Activated CD8-positive, alpha-beta memory T cell treated with anti-CD3 and anti-CD28 coated beads, Interleukin-2, amount 10 ng/mL, durations not matched to agents 7 days and 5 days (primary cell): ENCODE data around the gene LRRC31. TPM values are rescaled to one million over a fixed set of nuclear protein-coding genes. Genes with fewer than 3 reads are reported as not detected.

Source experiments
- ATAC-seq: fragments of 150-1000 bp; cut with Tn5 transposase; one replicate; pipeline ENCODE4 v1.10.0; 2021; ENCODE audit warnings: moderate library complexity
- CTCF ChIA-PET: fragments of 350-600 bp; sonication (Branson Sonifier 250); formaldehyde crosslinking; loops from one replicate; lab custom pipeline; 2021; ENCODE audit warnings: antibody characterized with exemption; lab: Charles Lee
- DNase-seq: peaks from one replicate; pipeline ENCODE4 v3.0.0-alpha.2; 2020
- H3K27ac Mint-ChIP-seq: one replicate; pipeline ENCODE4 v1.8.0; 2021; ENCODE audit warnings: mild to moderate bottlenecking, mixed read lengths
- H3K27me3 Mint-ChIP-seq: one replicate; pipeline ENCODE4 v1.8.0; 2021; ENCODE audit warnings: mixed read lengths
- H3K36me3 Mint-ChIP-seq: one replicate; pipeline ENCODE4 v1.8.0; 2021; ENCODE audit warnings: mild to moderate bottlenecking, mixed read lengths
- H3K4me1 Mint-ChIP-seq: one replicate; pipeline ENCODE4 v1.8.0; 2021; ENCODE audit warnings: mixed read lengths
- H3K4me3 Mint-ChIP-seq: one replicate; pipeline ENCODE4 v1.8.0; 2021; ENCODE audit warnings: mild to moderate bottlenecking, moderate library complexity, mixed read lengths
- H3K9me3 Mint-ChIP-seq: one replicate; pipeline ENCODE4 v1.8.0; 2022; ENCODE audit warnings: low read depth, mixed read lengths
- total RNA-seq, 2 experiments: library from RNA; stranded (reverse); gene quantifications; one replicate each; pipeline ENCODE4 v1.2.3, GENCODE V29; 2021

Gene LRRC31
- total RNA-seq = not detected

GRCh38 chr3:169869484-169870220, at the start of gene LRRC31:
TSS of gene LRRC31 (minus strand) at chr3:169869935. CDS start at chr3:169869807, 128 bp downstream.
- Mint-ChIP-seq H3K4me1 (peaks cover 28% of the 10 kb centered on the region), H3K36me3 (peaks cover 3% of the 10 kb centered on the region), H3K27me3 (peaks cover 8% of the 10 kb centered on the region), H3K9me3 (no peaks in the 10 kb centered on the region), H3K4me3 (no peak within 1 kb of the TSS), H3K27ac (no peak within 1 kb of the TSS)
- DNase-seq (no peak), ATAC-seq (no peak)
- CTCF ChIA-PET = no interaction called here

DNA sequence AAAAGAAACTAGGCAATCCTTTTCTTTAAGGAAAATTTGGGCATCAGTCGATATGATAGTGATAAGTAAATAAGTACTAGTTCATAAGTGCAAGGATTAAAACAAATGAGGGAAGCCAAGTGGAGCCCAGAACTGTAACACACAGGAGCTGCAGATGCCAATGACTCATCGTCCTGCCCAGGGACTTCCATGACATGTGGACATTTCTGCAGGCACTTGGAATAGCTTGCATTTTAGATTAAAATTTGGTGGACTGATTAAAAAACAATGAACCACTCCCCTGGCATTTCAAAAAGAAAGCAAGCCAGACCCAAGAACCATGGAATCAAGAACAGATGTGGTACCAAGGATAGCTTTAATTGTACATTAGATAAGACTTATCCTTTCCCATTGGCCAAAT, 44.6 kb upstream of the LRRC31 start:
- Mint-ChIP-seq H3K4me3 (no peak overlapping the region), H3K27ac (no peak overlapping the region), H3K27me3 (no peaks in the 10 kb centered on the region), H3K36me3 (no peaks in the 10 kb centered on the region), H3K9me3 (no peaks in the 10 kb centered on the region), H3K4me1 (no peaks in the 10 kb centered on the region)
- DNase-seq (no peak), ATAC-seq (no peak)
- CTCF ChIA-PET = no interaction called here

DNA sequence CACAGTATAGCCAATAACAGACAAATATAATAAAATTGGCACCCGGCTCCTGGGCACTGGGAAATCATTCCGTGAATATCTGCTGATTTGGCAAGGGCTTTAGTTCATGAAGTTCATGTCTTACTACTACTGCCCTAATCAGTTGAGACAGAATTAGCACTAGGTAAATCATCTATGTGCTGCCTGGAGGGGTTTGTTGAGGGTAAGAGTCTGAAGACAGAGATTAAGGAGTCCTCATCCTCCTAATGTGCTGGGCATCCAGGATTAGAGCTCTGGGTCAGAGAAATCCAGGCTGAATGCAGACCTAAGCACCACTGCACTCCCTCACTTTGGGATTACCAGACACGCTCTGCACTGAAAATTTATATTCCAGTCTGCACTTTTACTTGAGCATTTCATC, 43.6 kb upstream of the LRRC31 start:
- H3K27ac Mint-ChIP-seq = no peak overlapping the region
- H3K27me3 Mint-ChIP-seq = no peaks in the 10 kb centered on the region
- H3K4me1 Mint-ChIP-seq = no peaks in the 10 kb centered on the region
- no peaks in the 10 kb centered on the region for H3K9me3 Mint-ChIP-seq
- H3K36me3 Mint-ChIP-seq = no peaks in the 10 kb centered on the region
- CTCF ChIA-PET = no interaction called here
- no peak overlapping the region for H3K4me3 Mint-ChIP-seq
- ATAC-seq (no peak), DNase-seq (no peak)

DNA sequence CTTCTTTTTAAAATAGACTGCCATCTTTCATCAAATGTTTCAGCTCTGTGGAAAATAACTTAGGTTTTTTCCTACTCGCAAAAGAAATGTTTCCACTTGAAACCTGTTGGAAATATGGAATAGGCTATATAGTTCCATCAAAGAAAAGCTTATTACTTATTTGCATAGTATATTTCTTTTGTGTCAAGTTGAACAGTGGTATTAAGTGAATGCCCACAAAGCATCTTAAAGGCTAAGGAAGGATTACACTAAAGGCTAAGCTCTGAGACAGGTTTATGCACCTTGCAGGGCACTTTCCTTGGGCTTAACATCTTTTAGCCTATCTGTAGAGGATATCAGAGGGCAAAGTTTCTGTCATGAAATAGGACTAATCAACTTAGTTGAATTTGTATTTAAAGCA, 41.5 kb upstream of the LRRC31 start, which contains the start of gene SAMD7:
SAMD7 (plus strand) TSS at position 301 of the 400 bp plus-strand sequence. CDS start 7,927 bp downstream, outside the sequence.
- CTCF ChIA-PET = no interaction called here

DNA sequence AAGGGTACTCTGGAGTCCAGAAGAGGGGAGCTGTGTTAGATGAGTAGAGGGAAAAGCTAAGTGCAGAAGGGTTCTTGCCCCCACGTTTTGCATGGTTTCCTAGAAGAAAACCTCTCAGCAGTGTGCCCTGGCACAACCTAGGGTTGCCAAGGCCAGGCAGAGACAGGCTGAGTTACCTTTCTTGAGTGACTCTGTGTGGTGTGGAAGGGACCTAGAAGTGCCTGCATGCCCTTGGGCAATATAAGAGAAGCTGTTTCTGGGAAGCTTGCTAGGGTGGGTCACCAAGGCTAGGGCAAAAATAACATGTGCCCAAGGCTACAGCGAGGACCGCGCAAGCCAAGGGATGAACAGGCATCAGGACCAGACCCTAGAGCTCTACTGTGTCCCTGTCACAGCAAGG, 38.2 kb upstream of the LRRC31 start:
- H3K36me3 Mint-ChIP-seq = no peaks in the 10 kb centered on the region

More for the DNA sequence above, 41.5 kb upstream of the LRRC31 start, which contains the start of gene SAMD7:
- Mint-ChIP-seq H3K4me3 (no peak within 1 kb of the TSS), H3K27me3 (peaks cover 5% of the 10 kb centered on the region), H3K27ac (no peak within 1 kb of the TSS), H3K4me1 (no peaks in the 10 kb centered on the region), H3K36me3 (no peaks in the 10 kb centered on the region), H3K9me3 (no peaks in the 10 kb centered on the region)
- DNase-seq (no peak), ATAC-seq (no peak)

DNA sequence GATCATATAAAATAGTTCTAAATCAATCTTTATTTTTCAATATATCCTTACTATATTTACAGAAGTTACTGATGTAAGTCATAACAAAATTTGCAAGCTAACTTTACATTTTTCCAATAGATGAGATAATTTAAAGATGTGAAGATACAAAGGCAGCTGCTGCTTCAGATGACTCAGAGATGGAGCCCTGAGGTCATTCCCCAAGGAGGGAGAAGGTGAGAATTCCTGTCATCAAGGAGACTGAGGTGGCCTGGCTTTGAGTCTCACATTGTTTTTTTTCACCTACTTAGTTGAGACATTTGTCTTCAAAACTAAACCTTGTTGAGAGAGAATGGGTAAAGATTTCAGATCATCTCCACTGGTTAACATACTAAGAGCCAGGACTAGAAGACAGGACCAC, 37.7 kb upstream of the LRRC31 start:
- no peak overlapping the region for H3K4me3 Mint-ChIP-seq
- peaks cover 11% of the 10 kb centered on the region for H3K27me3 Mint-ChIP-seq
- no peak overlapping the region for H3K27ac Mint-ChIP-seq
- no peaks in the 10 kb centered on the region for H3K4me1 Mint-ChIP-seq
- no peaks in the 10 kb centered on the region for H3K9me3 Mint-ChIP-seq
- no peak for DNase-seq
- ATAC-seq = no peak
- H3K36me3 Mint-ChIP-seq = no peaks in the 10 kb centered on the region
- CTCF ChIA-PET = no interaction called here

More for the DNA sequence above, 38.2 kb upstream of the LRRC31 start:
- Mint-ChIP-seq H3K27ac (no peak overlapping the region), H3K27me3 (peaks cover 11% of the 10 kb centered on the region), H3K4me1 (no peaks in the 10 kb centered on the region), H3K9me3 (no peaks in the 10 kb centered on the region), H3K4me3 (no peak overlapping the region)
- CTCF ChIA-PET = no interaction called here
- ATAC-seq (no peak), DNase-seq (no peak)

DNA sequence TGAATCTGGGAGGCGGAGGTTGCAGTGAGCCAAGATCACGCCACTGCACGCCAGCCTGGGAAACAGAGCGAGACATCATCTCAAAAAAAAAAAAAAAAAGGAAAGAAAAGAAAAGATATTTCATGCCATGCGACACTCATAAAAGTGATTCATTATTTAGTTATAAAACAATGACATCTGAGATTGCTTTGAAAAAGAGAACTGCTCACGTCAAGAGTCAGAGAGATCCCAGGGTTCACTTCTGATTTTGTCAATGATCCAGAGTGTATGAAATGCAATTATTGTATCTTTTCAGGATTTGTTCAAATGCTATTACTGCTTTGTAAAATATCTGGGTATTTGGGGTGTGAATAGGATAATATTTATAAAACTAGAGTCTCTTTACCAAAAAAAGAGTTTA, 35.7 kb upstream of the LRRC31 start:
- H3K4me1 Mint-ChIP-seq = no peaks in the 10 kb centered on the region
- ATAC-seq (no peak), DNase-seq (no peak)
- peaks cover 11% of the 10 kb centered on the region for H3K27me3 Mint-ChIP-seq
- CTCF ChIA-PET = no interaction called here
- no peak overlapping the region for H3K27ac Mint-ChIP-seq
- H3K4me3 Mint-ChIP-seq = no peak overlapping the region
- peaks cover 4% of the 10 kb centered on the region for H3K36me3 Mint-ChIP-seq
- H3K9me3 Mint-ChIP-seq = peaks cover 2% of the 10 kb centered on the region

DNA sequence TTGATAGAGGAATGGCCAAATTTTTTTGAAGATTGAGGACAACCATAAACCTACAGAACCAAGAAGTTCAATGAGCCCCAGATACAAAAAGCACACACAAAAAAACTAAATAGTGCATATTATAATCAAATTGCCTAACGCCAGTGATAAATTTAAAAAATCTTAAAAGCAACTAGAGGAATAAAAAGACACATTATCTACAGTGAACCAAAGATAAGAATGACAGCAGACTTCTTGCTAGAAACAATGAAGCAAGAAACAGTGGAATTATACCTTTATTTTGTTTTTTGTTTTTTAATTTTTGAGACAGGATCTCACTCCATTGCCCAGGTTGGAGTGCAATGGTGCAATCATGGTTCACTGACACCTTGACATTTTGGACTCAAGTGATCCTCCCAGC, 31.7 kb upstream of the LRRC31 start:
- Mint-ChIP-seq H3K4me1 (no peaks in the 10 kb centered on the region), H3K27me3 (peaks cover 13% of the 10 kb centered on the region), H3K27ac (no peak overlapping the region), H3K36me3 (peaks cover 4% of the 10 kb centered on the region), H3K4me3 (no peak overlapping the region), H3K9me3 (peaks cover 2% of the 10 kb centered on the region)
- ATAC-seq = no peak
- CTCF ChIA-PET = no interaction called here
- DNase-seq = no peak

DNA sequence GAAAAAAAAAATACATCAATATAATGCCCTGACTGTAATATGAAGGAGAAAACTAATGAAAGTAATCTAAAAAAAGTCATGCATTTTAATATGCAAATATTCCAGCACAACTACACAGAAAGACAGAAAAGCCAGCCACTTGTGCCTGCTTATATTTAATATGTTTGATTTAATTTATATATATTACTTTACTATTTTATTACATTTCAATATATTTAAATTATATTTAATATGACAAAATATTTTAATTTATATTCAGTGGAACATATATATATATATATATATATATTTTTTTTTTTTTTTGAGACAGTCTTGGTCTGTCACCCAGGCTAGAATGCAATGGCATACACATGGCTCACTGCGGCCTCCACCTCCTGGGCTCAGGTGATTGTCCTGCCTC, 27.5 kb upstream of the LRRC31 start:
- DNase-seq (no peak), ATAC-seq (no peak)
- Mint-ChIP-seq H3K4me1 (no peaks in the 10 kb centered on the region), H3K4me3 (no peak overlapping the region), H3K36me3 (peaks cover 4% of the 10 kb centered on the region), H3K27ac (no peak overlapping the region), H3K9me3 (peaks cover 2% of the 10 kb centered on the region), H3K27me3 (peaks cover 5% of the 10 kb centered on the region)
- CTCF ChIA-PET = no interaction called here

GRCh38 chr3:169895072-169895471, 25.3 kb upstream of the LRRC31 start:
- Mint-ChIP-seq H3K27me3 (peaks cover 3% of the 10 kb centered on the region), H3K36me3 (no peaks in the 10 kb centered on the region), H3K27ac (no peak overlapping the region), H3K4me1 (no peaks in the 10 kb centered on the region), H3K4me3 (no peak overlapping the region), H3K9me3 (no peaks in the 10 kb centered on the region)
- no peak for ATAC-seq
- CTCF ChIA-PET = no interaction called here
- no peak for DNase-seq

DNA sequence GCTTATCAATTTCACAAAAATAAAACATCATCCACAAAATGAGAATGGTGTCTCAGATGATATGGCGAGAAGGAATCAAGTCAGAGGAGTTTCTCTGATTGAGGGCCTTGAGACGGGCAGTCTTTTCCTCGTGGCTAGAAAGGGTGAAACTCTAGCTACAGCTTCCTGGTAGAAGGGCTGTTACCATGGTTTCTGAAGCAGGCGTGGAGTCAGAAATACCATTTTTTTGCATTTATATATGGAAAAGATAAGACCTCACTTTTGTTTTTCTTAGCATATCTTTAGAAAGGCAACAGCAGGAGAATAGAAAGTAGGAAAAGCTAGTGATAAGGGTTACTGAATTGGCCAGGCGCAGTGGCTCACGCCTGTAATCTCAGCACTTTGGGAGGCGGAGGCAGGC, 24.4 kb upstream of the LRRC31 start:
- Mint-ChIP-seq H3K36me3 (no peaks in the 10 kb centered on the region), H3K27ac (no peak overlapping the region)

DNA sequence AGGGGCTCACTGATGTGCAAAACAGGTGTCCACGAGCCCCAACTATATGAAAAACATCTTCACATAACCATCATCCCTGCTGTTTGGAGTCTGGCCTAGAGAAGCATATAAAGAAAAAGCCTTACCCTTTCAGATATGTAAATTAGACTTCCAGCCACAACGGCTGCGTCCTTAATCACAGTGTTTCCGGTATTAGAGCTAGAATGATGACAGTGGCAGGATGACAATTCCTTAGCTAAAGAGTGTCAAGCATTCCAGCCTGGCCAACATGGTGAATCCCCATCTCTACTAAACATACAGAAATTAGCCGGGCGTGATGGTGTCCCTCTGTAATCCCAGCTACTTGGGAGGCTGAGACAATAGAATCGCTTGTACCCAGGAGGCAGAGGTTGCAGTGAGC, 22.2 kb upstream of the LRRC31 start:
- Mint-ChIP-seq H3K36me3 (no peaks in the 10 kb centered on the region), H3K9me3 (no peaks in the 10 kb centered on the region), H3K4me3 (no peak overlapping the region), H3K4me1 (no peaks in the 10 kb centered on the region), H3K27ac (no peak overlapping the region), H3K27me3 (no peaks in the 10 kb centered on the region)
- no peak for DNase-seq
- CTCF ChIA-PET = no interaction called here
- no peak for ATAC-seq

More for the DNA sequence above, 24.4 kb upstream of the LRRC31 start:
- Mint-ChIP-seq H3K4me3 (no peak overlapping the region), H3K9me3 (no peaks in the 10 kb centered on the region), H3K27me3 (no peaks in the 10 kb centered on the region), H3K4me1 (no peaks in the 10 kb centered on the region)
- CTCF ChIA-PET = no interaction called here
- DNase-seq (no peak), ATAC-seq (no peak)

DNA sequence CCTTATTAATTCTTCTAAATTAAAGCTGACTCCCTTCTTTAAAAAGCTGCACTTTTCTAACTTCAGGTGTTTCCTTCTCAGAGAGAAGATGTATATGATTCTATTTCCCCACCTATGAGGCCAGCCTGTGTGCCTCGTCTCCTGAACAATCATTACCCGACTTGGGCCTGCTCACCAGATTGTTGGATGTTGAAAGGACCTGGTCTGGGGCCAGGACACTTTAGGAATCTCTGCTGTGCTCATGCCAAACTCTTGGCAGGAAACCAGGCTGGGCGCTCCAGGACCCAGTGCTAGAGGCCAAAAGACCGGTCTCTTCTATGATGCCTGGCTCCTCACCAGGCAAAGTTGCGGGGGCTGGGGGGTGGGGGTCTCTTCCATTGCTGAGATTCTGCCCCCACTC, 16.9 kb upstream of the LRRC31 start:
- ATAC-seq (no peak), DNase-seq (no peak)
- H3K4me3 Mint-ChIP-seq = no peak overlapping the region
- no peaks in the 10 kb centered on the region for H3K27me3 Mint-ChIP-seq
- CTCF ChIA-PET = no interaction called here
- peaks cover 3% of the 10 kb centered on the region for H3K4me1 Mint-ChIP-seq
- no peaks in the 10 kb centered on the region for H3K36me3 Mint-ChIP-seq
- no peaks in the 10 kb centered on the region for H3K9me3 Mint-ChIP-seq
- H3K27ac Mint-ChIP-seq = no peak overlapping the region

DNA sequence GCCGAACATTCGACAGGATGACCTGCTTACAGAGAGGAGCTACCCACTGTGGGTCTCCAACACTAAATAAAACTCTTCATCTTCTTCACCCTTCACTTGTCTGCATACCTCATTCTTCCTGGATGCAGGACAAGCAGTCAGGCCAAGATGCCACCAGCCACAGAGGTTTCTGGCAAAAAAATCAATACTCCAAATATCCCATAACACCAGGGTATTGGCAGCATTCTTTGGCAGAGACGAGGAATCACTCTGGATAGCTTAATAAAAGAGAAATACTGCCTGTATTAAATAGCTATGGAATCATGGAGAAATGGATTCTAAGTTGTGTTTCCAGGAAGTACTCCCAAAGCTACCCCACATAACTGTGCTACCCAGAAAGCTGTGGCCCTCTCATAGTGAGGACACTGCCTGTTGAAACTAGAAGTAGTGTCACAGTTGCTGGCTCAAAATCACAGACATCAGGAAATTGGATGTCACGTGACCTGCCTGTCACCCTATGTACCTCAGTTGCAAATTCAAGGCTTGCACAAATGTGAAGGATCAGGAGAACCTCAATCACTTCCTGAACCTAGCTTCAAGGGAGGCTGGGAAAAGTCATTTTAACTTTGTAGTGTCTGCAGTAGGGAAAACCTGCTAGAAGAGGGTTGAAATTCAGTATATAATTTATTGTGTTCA, 11.0 kb upstream of the LRRC31 start:
- CTCF ChIA-PET = interaction anchor here (1.2 kb wide), 1 partner anchor 10 kb away, joined by 4 read pairs; no protein-coding TSS in a partner anchor
- no peak for DNase-seq
- no peaks in the 10 kb centered on the region for H3K27me3 Mint-ChIP-seq
- H3K4me3 Mint-ChIP-seq = no peak overlapping the region
- H3K4me1 Mint-ChIP-seq = peaks cover 3% of the 10 kb centered on the region
- no peaks in the 10 kb centered on the region for H3K9me3 Mint-ChIP-seq
- no peaks in the 10 kb centered on the region for H3K36me3 Mint-ChIP-seq
- no peak for ATAC-seq
- no peak overlapping the region for H3K27ac Mint-ChIP-seq
